NCI-H1092 treated with DMSO at 0.1 percent for 48 hours (cell line): ENCODE measurements around the gene SLC25A33.
"Not testable (repeated sequence)": the region's sequence is repeated elsewhere in the genome, so short reads cannot be mapped to it uniquely, and the experiment has no call there.

Experiments
- DNase-seq: peaks from one replicate; lab custom pipeline; 2025; lab: John Stamatoyannopoulos, UW

The SLC25A33 gene

GRCh38 chr1:9539165-9539828 is at the start of gene SLC25A33:
SLC25A33 (plus strand) TSS chr1:9539465; CDS start chr1:9539692, 227 bp downstream.
- DNase-seq, result peak; percentile 98

GRCh38 chr1:9490605-9491339 is 48.5 kb upstream of the SLC25A33 start:
- peak; percentile 63 for DNase-seq

DNA sequence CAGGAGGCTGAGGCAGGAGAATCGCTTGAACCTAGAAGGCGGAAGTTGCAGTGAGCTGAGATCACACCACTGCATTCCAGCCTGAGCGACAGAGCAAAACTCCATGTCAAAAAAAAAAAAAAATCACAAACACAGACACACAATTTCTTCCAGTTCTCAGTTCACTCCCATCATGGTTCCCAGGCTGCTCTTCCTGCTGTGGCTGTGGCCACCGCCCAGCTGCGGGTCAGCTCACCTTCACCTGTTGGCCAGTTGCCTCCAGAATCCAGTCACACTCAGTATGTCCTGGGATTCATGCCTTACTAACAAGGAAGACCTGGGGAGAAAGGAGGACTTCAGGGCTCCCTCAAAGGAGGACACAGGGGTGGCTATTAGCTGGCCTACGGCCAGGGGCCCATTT is 45.9 kb upstream of the SLC25A33 start:
- no peak for DNase-seq

- DNase-seq, result peak; percentile 56
These were observed 44.1 kb upstream of the SLC25A33 start for GRCh38 chr1:9494936-9495758.

- DNase-seq, result no peak
These were observed 43.4 kb upstream of the SLC25A33 start for GRCh38 chr1:9495854-9496374.

DNA sequence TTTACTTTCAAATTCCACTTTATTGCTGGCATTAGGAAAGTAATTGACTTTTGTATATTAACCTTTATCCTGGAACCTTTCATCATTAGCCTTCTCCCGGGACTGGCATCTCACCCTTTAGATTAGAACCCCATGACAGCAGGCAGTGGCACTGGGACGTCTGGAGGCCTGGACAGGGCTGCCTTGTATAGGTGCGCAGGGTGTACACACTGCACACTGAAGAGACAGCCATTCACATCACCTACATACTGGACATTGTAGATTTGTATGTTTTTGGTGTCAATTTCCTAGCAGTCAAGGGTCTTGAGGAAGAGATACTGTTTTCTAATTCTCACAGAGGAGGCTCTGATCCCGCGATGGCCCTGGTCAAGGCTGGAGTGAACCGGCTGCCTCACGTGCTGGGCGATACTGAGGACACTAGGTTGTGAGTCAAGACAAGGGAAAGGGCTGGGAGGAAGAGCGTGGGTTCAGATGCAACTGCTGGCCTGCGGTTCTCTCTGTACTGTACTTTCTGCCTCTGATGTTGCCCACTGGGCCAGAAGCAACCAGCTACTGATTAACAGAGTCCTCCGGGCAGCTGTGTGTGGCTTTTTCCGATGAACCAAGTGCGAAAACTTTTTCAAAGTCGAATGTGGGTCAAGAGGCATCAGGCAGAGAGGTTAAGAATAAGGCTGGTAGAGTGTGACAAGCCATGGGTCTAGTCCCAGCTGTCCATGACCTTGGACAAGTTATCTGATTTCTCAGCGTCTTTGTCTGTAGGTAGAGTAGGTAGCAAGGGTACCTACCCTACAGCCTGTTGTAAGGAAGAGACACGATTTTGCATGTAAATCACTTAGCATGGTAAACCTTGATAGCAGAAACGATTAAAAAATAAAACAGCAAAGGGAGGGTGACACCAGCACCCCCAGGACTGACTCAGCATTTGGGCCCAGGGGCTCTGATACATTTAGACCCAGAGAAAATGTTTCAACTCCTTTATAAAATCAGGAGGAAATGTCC is 38.2 kb upstream of the SLC25A33 start:
- DNase-seq, result no peak

DNA sequence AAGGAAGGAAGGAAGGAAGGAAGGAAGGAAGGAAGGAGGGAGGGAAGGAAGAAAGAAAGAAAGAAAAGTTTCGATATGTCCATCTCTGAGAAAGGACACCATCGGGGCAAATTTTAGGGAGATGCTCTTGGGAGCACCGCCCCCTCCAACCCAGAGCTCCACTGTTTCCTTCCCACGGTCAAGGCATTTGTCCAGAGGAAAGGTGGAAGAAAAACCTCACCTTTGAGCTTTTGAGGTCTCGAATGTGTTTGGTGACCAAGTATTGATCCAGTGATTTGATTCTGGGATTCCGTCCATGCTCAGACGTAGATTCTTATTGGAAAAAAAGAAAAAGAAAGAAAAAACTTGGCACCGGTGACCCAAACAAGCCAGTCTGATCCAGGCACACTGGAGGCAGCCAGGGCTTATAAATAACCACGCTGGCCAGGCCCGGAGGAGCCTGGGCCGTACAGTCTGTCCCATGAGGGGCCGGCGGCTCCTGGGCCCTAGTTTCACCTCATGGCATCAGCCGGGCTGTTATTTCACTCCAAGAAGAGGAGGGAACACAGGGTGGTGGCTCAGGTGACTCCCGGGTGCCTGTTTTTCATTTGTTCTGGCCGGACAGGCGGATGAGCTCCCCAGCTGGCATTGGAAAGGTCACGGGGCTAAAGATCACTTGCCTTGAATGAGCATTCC is 36.1 kb upstream of the SLC25A33 start:
- DNase-seq, result no peak

DNA sequence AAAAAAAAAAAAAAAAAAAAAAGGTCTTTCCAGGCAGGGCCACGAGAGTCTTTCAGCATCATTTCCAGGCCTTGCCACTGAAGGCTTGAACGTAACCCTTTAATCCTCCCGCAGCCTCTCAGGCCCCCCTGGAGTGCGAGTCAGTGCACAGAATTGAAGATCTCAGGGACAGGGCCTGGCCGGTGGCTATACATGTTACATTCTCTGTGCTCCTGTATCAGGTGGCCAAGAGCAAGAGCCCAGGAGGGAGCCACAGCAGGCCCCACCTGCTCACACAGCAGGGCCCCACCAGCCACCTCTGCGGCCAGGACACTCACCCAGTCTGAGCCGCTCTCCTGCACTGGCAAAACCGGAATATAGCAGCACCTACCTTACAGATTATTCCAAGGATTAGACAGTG is 34.1 kb upstream of the SLC25A33 start:
- peak; percentile 21 for DNase-seq

GRCh38 chr1:9506901-9507300 is 32.4 kb upstream of the SLC25A33 start:
- no peak for DNase-seq

DNA sequence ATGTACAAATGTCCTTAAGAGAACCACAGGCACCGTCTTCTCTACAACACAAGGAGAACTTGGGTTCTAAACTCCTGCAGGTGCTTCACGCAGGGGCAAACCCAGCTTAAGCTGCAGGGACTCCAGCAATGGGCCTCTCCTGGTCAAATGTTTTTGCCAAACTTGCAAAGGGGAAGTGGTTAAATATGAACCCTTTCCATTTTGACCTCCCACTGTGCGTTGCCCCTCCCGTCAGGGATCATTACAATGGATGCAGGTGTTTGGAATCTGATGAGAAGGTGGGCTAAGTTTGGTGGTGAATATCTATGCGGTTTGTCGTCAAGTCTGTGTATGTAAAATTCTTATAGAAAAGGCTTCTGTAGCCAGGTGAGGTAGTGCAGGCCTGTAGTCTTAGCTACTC is 29.1 kb upstream of the SLC25A33 start:
- DNase-seq, result no peak

- DNase-seq, result not testable (repeated sequence)
These were observed 23.7 kb upstream of the SLC25A33 start for GRCh38 chr1:9515550-9515949.

DNA sequence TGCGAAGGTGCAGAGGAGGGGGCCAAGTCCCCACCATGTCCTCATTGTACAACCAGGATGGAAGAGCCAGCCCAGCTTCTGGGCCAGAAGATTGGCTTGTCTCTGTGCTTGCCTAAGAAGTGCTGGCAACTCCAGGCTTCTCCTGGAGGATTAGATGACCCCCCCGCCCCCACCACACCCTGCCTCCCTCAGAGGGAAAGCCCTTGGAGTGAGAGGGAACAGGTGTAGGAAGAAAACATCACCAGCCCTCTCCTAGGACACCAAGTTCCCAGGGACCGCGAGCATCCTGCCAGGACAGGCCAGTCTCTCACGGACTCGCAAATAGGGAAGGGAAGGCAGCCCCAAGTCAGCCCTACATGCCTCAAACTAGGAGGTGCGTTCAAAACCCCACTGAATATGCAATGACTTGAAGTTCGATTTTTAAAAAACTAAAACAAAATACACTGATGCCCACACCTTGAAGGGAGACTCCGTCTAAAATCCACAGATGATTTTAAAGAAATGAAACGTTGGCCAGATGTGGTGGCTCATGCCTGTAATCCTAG is 20.7 kb upstream of the SLC25A33 start:
- DNase-seq, result no peak

GRCh38 chr1:9520411-9520810 is 18.9 kb upstream of the SLC25A33 start:
- DNase-seq, result no peak

DNA sequence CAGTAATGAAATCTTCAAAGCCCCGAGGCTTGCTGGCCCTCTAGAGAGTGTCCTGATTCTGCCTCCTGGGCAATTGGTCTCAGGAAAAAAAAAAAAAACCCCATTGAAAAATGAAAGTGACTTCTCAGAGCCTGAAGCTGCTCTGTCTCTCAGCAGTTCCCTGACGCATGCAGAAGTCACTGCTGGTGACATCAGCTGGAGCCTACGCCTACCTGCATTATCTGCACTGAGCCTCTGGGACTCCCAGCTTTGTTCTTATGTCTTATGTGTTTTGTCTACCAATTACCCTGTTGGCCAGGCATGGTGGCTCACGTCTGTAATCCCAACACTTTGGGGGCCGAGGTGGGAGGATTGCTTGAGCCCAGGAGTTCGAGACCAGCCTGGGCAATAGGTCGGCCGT is 10.1 kb upstream of the SLC25A33 start:
- no peak for DNase-seq

GRCh38 chr1:9530320-9530719 is 8.9 kb upstream of the SLC25A33 start:
- DNase-seq, result no peak

DNA sequence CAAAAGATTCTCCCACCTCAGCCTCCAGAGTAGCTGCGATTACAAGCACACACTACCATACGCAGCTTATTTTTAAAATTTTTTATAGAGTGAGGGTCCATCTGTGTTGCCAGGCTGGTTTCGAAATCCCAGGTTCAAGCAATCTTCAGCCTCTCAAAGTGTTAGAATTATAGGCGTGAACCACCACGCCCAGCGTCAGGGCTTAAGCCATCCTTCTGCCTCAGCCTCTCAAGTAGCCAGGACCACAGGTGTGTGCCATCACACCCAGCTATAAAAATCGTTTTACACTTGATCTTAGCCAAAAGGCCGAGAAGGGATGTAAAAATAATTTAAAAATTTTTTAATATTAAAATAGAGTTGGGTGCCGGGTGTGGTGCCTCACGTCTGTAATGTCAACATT is 4.3 kb upstream of the SLC25A33 start:
- DNase-seq, result no peak

- no peak for DNase-seq
These were observed 3.0 kb upstream of the SLC25A33 start for GRCh38 chr1:9536301-9536700.

DNA sequence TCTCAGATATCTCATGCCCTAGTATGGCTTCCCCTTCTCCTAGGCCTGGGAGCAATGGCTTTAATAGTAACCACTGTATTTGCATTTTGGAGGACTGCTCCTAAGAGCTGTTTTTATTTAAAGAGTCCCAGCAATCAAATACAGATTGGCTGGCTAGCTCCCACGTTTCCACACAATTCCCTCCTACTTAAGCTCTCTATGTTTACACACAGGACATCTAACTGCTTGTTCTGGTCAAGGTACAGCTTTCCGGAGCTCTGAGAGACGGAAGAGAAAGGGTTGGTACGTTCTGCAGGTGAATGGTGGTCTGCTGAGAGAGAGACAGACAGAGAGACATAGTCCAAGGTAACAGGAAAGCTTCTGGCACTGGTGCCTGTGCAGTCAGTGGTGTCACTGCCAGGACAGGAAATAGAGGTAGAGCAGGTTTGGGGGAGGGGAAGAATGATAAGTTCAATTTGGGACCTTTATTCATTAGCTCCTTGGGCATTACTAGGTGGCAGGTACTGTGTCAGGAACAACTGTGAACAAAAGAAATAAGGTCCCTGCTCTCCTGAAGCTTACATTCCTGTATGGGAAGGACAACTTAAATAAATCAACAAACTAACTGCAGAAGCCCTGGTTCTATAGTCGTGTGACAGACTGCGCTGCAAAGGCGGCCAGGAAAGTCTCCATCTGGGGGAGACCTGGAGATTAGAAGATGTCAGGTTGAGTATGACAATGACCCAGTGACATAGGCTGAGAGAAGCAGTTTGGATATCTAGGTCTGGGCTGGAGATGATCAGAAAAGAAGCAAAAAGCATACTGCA is 1.2 kb upstream of the SLC25A33 start:
- DNase-seq, result peak; percentile 42

DNA sequence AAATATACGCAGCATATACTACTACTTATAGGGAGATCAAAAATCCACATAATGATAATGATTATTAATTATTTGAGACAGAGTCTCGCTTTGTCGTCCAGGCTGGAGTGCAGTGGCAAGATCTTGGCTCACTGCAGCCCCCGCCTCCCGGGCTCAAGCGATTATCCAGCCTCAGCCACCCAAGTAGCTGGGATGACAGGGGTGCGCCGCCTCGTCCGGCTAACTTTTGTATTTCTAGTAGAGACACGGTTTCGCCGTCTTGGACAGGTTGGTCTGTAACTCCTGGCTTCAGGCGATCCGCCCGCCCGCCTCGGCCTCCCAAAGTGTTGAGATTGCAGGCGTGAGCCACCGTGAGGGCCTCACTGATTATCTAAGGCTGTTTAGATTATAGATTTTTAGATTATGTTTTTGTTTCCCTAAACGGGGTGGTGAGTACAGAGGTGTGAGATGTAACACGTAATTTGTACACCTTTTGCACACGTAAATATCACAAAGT is 548 bp upstream of the SLC25A33 start:
- no peak for DNase-seq
